ENCODE measurements around the gene OR1F1.

Gene OR1F1

DNA sequence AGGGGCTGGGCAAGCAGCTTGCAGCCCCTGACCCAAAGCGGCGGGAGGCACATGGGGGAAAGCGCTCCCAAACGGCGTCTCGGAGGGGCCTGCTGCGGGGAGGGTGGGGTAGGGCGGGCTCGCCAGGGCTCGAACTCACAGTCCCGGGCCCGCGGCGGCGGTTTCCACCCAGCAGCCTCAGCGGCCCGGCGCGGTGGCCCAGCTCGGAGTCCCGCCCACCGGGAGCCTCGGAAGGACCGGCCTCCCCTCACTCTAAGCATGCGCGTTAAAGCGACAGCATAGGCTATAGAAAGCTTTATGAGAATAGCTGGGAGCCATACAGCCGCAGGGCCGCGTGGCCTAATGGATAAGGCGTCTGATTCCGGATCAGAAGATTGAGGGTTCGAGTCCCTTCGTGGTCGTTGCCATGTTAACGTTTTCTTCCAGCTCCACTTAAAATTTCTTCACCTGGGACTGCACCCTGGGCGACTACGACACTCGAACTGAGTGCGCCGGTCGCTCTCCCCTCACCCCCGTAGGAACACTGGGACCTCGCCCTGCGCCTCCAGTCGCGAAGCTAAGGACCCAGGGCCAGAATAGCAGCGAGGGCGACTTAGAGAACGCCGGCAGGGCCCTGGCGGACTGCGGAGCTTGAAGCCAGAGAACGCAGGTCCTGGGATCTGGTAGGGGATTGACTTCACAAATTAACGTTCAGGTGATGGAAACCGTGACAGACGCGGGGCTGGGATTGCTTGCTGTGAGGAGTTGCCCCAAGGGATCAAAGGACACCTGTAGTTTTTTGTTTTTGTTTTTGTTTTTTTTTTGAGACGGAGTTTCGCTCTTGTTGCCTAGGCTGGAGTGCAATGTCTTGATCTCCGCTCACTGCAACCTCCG is 37.4 kb upstream of the OR1F1 start:
- Histone ChIP-seq H3K4me1 (ENCODE audit: control insufficient read depth, insufficient read depth, low read length, poor library complexity, severe bottlenecking) (peaks cover 11% of the 10 kb centered on the region), H3K27me3 (replicated peaks; ENCODE audit: control insufficient read depth, insufficient read depth, low read length, poor library complexity, severe bottlenecking) (no peaks in the 10 kb centered on the region), H3K4me3 (ENCODE audit: insufficient read depth, low read depth, low read length, poor library complexity, severe bottlenecking) (peak overlapping the region; percentile 67), H3K27ac (ENCODE audit: insufficient read depth, low read length, poor library complexity, severe bottlenecking) (peak overlapping the region; percentile 63), H3K36me3 (ENCODE audit: control insufficient read depth, insufficient read depth, low read length) (no peaks in the 10 kb centered on the region), H3K9me3 (ENCODE audit: control insufficient read depth, low read length) (no peaks in the 10 kb centered on the region)
- DNase-seq: peak; percentile 94 to 98 (median 94)

- DNase-seq: no peak
- Histone ChIP-seq H3K27me3 (replicated peaks; ENCODE audit: control insufficient read depth, insufficient read depth, low read length, poor library complexity, severe bottlenecking) (no peaks in the 10 kb centered on the region), H3K36me3 (ENCODE audit: control insufficient read depth, insufficient read depth, low read length) (no peaks in the 10 kb centered on the region), H3K4me1 (ENCODE audit: control insufficient read depth, insufficient read depth, low read length, poor library complexity, severe bottlenecking) (peaks cover 11% of the 10 kb centered on the region), H3K27ac (ENCODE audit: insufficient read depth, low read length, poor library complexity, severe bottlenecking) (no peak overlapping the region), H3K9me3 (ENCODE audit: control insufficient read depth, low read length) (no peaks in the 10 kb centered on the region), H3K4me3 (ENCODE audit: insufficient read depth, low read depth, low read length, poor library complexity, severe bottlenecking) (peak overlapping the region; percentile 24)
Observed at GRCh38 chr16:3152027-3152276, 36.1 kb upstream of the OR1F1 start.

DNA sequence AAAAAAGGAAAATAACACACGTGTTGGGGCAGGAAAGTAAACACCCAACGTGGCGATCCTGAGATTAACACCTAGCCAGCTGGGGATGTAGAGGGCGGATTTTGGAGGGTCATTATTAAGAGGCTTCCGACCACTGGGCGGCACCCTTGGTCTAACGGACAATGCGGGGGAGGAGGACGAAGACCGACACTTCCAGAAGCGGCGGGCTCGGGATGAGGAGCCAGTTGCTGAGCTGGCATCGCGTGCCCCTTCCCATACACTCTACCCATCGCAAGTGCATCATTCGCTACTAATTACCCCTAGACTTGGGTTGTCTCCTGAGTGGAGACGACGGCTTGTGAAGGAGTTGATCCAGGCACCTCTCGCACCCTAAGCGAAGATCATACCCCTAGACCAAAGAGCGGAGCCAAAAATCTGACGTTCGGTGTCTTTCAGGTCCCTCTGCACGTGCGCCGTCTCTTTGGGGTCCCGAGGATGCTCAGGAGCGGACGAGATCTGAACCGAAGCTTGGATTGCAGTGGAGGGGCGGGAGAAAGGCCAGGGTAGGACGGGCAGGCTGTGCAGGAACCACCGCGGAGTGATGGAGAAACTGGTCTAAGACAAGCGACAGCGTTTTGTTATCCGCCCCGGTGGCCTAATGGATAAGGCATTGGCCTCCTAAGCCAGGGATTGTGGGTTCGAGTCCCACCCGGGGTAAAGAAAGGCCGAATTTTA is 35.6 kb upstream of the OR1F1 start:
- peak; percentile 53 to 55 (median 54) for DNase-seq
- no peaks in the 10 kb centered on the region for H3K36me3 ChIP-seq (ENCODE audit: control insufficient read depth, insufficient read depth, low read length)
- peak overlapping the region; percentile 24 for H3K4me3 ChIP-seq (ENCODE audit: insufficient read depth, low read depth, low read length, poor library complexity, severe bottlenecking)
- no peaks in the 10 kb centered on the region for H3K27me3 ChIP-seq (replicated peaks; ENCODE audit: control insufficient read depth, insufficient read depth, low read length, poor library complexity, severe bottlenecking)
- no peaks in the 10 kb centered on the region for H3K9me3 ChIP-seq (ENCODE audit: control insufficient read depth, low read length)
- H3K27ac ChIP-seq (ENCODE audit: insufficient read depth, low read length, poor library complexity, severe bottlenecking): peak overlapping the region; percentile 7
- H3K4me1 ChIP-seq (ENCODE audit: control insufficient read depth, insufficient read depth, low read length, poor library complexity, severe bottlenecking): peaks cover 11% of the 10 kb centered on the region

GRCh38 chr16:3152991-3153368 is 35.0 kb upstream of the OR1F1 start:
- H3K36me3 ChIP-seq (ENCODE audit: control insufficient read depth, insufficient read depth, low read length): no peaks in the 10 kb centered on the region
- H3K27me3 ChIP-seq (replicated peaks; ENCODE audit: control insufficient read depth, insufficient read depth, low read length, poor library complexity, severe bottlenecking): no peaks in the 10 kb centered on the region
- H3K4me1 ChIP-seq (ENCODE audit: control insufficient read depth, insufficient read depth, low read length, poor library complexity, severe bottlenecking): peaks cover 13% of the 10 kb centered on the region
- H3K4me3 ChIP-seq (ENCODE audit: insufficient read depth, low read depth, low read length, poor library complexity, severe bottlenecking): no peak overlapping the region
- peak overlapping the region; percentile 7 for H3K27ac ChIP-seq (ENCODE audit: insufficient read depth, low read length, poor library complexity, severe bottlenecking)
- H3K9me3 ChIP-seq (ENCODE audit: control insufficient read depth, low read length): no peaks in the 10 kb centered on the region
- DNase-seq: no peak

DNA sequence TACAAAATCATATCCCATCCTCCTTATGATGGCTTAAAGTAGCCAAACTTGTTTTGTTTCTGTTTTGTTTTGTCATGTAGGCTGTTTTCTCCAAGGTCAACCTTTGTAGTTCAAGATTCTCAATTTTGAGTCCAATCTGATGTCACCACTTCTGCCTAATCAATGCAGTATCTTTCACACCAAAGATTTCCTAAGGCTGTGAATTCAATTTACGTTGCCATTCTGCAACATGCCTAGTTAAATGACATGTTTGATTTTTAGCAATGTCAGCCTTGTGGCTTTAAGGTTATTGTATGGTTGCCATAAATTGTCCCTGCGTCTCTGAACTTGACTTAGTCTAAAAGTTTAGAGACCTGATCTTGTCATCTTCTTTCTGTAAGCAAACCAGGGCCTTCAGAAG is 32.8 kb upstream of the OR1F1 start:
- Histone ChIP-seq H3K4me1 (ENCODE audit: control insufficient read depth, insufficient read depth, low read length, poor library complexity, severe bottlenecking) (peaks cover 7% of the 10 kb centered on the region), H3K27ac (ENCODE audit: insufficient read depth, low read length, poor library complexity, severe bottlenecking) (no peak overlapping the region), H3K4me3 (ENCODE audit: insufficient read depth, low read depth, low read length, poor library complexity, severe bottlenecking) (no peak overlapping the region), H3K36me3 (ENCODE audit: control insufficient read depth, insufficient read depth, low read length) (no peaks in the 10 kb centered on the region), H3K9me3 (ENCODE audit: control insufficient read depth, low read length) (no peaks in the 10 kb centered on the region), H3K27me3 (replicated peaks; ENCODE audit: control insufficient read depth, insufficient read depth, low read length, poor library complexity, severe bottlenecking) (no peaks in the 10 kb centered on the region)
- DNase-seq: no peak

DNA sequence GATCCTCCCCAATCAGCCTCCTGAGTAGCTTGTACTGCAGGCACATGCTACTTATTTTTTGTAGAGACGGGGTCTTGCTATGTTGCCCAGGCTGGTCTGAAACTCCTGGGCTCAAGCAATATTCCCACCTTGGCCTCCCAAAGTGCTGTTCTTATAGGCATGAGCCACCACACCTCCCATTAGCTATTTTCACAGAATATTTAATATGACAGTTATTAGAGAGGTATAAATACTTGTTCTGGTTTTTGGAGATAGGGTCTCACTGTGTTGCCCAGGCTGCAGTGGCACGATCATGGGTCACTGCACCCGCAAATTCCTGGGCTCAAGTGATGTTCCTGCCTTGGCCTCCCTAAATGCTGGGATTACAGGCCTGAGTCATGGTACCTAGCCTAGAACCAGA is 32.0 kb upstream of the OR1F1 start:
- H3K27me3 ChIP-seq (replicated peaks; ENCODE audit: control insufficient read depth, insufficient read depth, low read length, poor library complexity, severe bottlenecking): no peaks in the 10 kb centered on the region
- DNase-seq: no peak
- peaks cover 4% of the 10 kb centered on the region for H3K4me1 ChIP-seq (ENCODE audit: control insufficient read depth, insufficient read depth, low read length, poor library complexity, severe bottlenecking)

GRCh38 chr16:3157229-3158025 is 30.6 kb upstream of the OR1F1 start:
- Histone ChIP-seq H3K9me3 (ENCODE audit: control insufficient read depth, low read length) (no peaks in the 10 kb centered on the region), H3K36me3 (ENCODE audit: control insufficient read depth, insufficient read depth, low read length) (no peaks in the 10 kb centered on the region), H3K4me1 (ENCODE audit: control insufficient read depth, insufficient read depth, low read length, poor library complexity, severe bottlenecking) (peaks cover 4% of the 10 kb centered on the region), H3K27me3 (replicated peaks; ENCODE audit: control insufficient read depth, insufficient read depth, low read length, poor library complexity, severe bottlenecking) (no peaks in the 10 kb centered on the region), H3K4me3 (ENCODE audit: insufficient read depth, low read depth, low read length, poor library complexity, severe bottlenecking) (peak overlapping the region; percentile 86), H3K27ac (ENCODE audit: insufficient read depth, low read length, poor library complexity, severe bottlenecking) (peak overlapping the region; percentile 77)
- peak; percentile 61 to 71 (median 63) for DNase-seq

More for the DNA sequence above, 32.0 kb upstream of the OR1F1 start:
- H3K36me3 ChIP-seq (ENCODE audit: control insufficient read depth, insufficient read depth, low read length): no peaks in the 10 kb centered on the region
- no peak overlapping the region for H3K4me3 ChIP-seq (ENCODE audit: insufficient read depth, low read depth, low read length, poor library complexity, severe bottlenecking)
- no peaks in the 10 kb centered on the region for H3K9me3 ChIP-seq (ENCODE audit: control insufficient read depth, low read length)
- no peak overlapping the region for H3K27ac ChIP-seq (ENCODE audit: insufficient read depth, low read length, poor library complexity, severe bottlenecking)

- no peaks in the 10 kb centered on the region for H3K36me3 ChIP-seq (ENCODE audit: control insufficient read depth, insufficient read depth, low read length)
- no peaks in the 10 kb centered on the region for H3K9me3 ChIP-seq (ENCODE audit: control insufficient read depth, low read length)
- H3K27me3 ChIP-seq (replicated peaks; ENCODE audit: control insufficient read depth, insufficient read depth, low read length, poor library complexity, severe bottlenecking): no peaks in the 10 kb centered on the region
- H3K27ac ChIP-seq (ENCODE audit: insufficient read depth, low read length, poor library complexity, severe bottlenecking): peak overlapping the region; percentile 77
- peak overlapping the region; percentile 86 for H3K4me3 ChIP-seq (ENCODE audit: insufficient read depth, low read depth, low read length, poor library complexity, severe bottlenecking)
- no peak for DNase-seq
- peaks cover 4% of the 10 kb centered on the region for H3K4me1 ChIP-seq (ENCODE audit: control insufficient read depth, insufficient read depth, low read length, poor library complexity, severe bottlenecking)
Observed at GRCh38 chr16:3158026-3158509, 29.9 kb upstream of the OR1F1 start.

GRCh38 chr16:3158510-3159314 is 29.3 kb upstream of the OR1F1 start:
- Histone ChIP-seq H3K4me3 (ENCODE audit: insufficient read depth, low read depth, low read length, poor library complexity, severe bottlenecking) (peak overlapping the region; percentile 86), H3K4me1 (ENCODE audit: control insufficient read depth, insufficient read depth, low read length, poor library complexity, severe bottlenecking) (peaks cover 4% of the 10 kb centered on the region), H3K36me3 (ENCODE audit: control insufficient read depth, insufficient read depth, low read length) (no peaks in the 10 kb centered on the region), H3K9me3 (ENCODE audit: control insufficient read depth, low read length) (no peaks in the 10 kb centered on the region), H3K27me3 (replicated peaks; ENCODE audit: control insufficient read depth, insufficient read depth, low read length, poor library complexity, severe bottlenecking) (no peaks in the 10 kb centered on the region), H3K27ac (ENCODE audit: insufficient read depth, low read length, poor library complexity, severe bottlenecking) (peak overlapping the region; percentile 77)
- DNase-seq: peak; percentile 88 to 95 (median 93)

Data from effector memory CD4-positive, alpha-beta T cell (primary cell).